ENCODE results near the gene TAF4.

TAF4 gene

DNA sequence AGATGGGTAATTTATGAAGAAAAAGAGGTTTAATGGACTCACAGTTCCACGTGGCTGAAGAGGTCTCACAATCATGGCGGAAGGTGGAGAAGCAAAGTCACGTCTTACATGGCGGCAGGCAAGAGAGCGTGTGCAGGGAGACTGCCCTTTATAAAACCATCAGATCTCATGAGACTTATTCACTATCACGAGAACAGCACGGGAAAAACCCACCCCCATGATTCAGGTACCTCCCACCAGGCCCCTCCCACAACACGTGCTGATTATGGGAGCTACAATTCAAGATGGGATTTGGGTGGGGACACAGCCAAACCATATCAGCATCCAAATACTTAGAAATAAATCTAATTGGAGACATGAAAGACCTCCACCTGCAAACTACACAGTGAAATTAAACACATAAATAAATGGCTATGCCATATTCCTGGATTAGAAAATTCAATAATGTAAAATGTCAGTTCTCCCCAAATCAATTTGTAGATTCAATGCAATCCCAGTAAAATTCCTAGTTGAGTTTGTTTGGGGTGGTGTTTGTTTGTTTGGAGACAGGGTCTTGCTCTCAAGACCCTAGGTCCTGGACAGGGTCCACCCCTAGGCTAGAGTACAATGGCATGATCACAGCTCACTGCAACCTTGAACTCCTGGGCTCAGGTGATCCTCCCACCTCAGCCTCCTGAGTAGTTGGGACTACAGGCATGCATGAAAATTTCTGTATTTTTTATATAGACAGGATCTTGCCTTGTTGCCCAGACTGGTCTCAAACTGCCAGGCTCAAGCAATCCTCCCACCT, 101.6 kb downstream of the TAF4 start:
- ATAC-seq, result no peak
- TF ChIP-seq TCF4 (CRISPR knock-in tag; IDR thresholded peaks at IDR 0.05; ENCODE audit: borderline replicate concordance) (no peak), ISL1 (CRISPR knock-in tag; IDR thresholded peaks at IDR 0.05) (no peak), ZNF565 (CRISPR knock-in tag; conservative IDR thresholded peaks at IDR 0.05; ENCODE audit: low read depth) (no peak), ESRRG (CRISPR knock-in tag; IDR thresholded peaks at IDR 0.05) (no peak), RARB (CRISPR knock-in tag; IDR thresholded peaks at IDR 0.05) (no peak), PPARA (CRISPR knock-in tag; IDR thresholded peaks at IDR 0.05; ENCODE audit: borderline replicate concordance) (no peak), TOX (CRISPR knock-in tag; IDR thresholded peaks at IDR 0.05; ENCODE audit: borderline replicate concordance) (no peak), ZNF70 (CRISPR knock-in tag; IDR thresholded peaks at IDR 0.05) (no peak)
- TF ChIP-seq, protein P1, sequence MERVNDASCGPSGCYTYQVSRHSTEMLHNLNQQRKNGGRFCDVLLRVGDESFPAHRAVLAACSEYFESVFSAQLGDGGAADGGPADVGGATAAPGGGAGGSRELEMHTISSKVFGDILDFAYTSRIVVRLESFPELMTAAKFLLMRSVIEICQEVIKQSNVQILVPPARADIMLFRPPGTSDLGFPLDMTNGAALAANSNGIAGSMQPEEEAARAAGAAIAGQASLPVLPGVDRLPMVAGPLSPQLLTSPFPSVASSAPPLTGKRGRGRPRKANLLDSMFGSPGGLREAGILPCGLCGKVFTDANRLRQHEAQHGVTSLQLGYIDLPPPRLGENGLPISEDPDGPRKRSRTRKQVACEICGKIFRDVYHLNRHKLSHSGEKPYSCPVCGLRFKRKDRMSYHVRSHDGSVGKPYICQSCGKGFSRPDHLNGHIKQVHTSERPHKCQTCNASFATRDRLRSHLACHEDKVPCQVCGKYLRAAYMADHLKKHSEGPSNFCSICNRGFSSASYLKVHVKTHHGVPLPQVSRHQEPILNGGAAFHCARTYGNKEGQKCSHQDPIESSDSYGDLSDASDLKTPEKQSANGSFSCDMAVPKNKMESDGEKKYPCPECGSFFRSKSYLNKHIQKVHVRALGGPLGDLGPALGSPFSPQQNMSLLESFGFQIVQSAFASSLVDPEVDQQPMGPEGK (CRISPR knock-in tag; IDR thresholded peaks at IDR 0.05; ENCODE audit: borderline replicate concordance), result no peak
- TF ChIP-seq, protein P2, sequence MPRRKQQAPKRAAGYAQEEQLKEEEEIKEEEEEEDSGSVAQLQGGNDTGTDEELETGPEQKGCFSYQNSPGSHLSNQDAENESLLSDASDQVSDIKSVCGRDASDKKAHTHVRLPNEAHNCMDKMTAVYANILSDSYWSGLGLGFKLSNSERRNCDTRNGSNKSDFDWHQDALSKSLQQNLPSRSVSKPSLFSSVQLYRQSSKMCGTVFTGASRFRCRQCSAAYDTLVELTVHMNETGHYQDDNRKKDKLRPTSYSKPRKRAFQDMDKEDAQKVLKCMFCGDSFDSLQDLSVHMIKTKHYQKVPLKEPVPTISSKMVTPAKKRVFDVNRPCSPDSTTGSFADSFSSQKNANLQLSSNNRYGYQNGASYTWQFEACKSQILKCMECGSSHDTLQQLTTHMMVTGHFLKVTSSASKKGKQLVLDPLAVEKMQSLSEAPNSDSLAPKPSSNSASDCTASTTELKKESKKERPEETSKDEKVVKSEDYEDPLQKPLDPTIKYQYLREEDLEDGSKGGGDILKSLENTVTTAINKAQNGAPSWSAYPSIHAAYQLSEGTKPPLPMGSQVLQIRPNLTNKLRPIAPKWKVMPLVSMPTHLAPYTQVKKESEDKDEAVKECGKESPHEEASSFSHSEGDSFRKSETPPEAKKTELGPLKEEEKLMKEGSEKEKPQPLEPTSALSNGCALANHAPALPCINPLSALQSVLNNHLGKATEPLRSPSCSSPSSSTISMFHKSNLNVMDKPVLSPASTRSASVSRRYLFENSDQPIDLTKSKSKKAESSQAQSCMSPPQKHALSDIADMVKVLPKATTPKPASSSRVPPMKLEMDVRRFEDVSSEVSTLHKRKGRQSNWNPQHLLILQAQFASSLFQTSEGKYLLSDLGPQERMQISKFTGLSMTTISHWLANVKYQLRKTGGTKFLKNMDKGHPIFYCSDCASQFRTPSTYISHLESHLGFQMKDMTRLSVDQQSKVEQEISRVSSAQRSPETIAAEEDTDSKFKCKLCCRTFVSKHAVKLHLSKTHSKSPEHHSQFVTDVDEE (CRISPR knock-in tag; IDR thresholded peaks at IDR 0.05), result no peak

DNA sequence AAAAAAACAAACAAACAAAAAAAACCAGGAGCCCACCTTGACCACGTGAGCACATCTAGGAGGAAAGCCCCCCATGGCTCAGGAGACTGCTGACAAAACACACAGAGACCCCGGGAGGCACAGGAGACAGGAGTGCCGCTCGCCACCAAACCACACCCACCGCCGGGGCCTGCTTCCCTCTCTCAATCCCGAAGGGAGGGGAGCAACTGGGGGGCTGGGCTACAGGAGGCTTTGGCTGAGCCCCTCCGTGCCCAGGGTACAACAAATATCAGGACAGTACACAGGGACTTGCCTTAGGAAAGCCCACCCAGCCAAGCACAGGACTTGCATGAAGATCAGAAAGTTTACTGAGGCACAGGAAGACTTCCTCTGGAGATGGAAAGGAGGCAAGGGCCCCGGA, 102.5 kb downstream of the TAF4 start:
- TF ChIP-seq, protein P1 (CRISPR knock-in tag; IDR thresholded peaks at IDR 0.05; ENCODE audit: borderline replicate concordance), result no peak
- TF ChIP-seq BACH2 (CRISPR knock-in tag; IDR thresholded peaks at IDR 0.05; ENCODE audit: borderline replicate concordance), result no peak
- TF ChIP-seq, protein P3, sequence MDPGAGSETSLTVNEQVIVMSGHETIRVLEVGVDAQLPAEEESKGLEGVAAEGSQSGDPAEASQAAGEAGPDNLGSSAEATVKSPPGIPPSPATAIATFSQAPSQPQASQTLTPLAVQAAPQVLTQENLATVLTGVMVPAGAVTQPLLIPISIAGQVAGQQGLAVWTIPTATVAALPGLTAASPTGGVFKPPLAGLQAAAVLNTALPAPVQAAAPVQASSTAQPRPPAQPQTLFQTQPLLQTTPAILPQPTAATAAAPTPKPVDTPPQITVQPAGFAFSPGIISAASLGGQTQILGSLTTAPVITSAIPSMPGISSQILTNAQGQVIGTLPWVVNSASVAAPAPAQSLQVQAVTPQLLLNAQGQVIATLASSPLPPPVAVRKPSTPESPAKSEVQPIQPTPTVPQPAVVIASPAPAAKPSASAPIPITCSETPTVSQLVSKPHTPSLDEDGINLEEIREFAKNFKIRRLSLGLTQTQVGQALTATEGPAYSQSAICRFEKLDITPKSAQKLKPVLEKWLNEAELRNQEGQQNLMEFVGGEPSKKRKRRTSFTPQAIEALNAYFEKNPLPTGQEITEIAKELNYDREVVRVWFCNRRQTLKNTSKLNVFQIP (CRISPR knock-in tag; IDR thresholded peaks at IDR 0.05; ENCODE audit: borderline replicate concordance, low read depth), result no peak
- TF ChIP-seq GLIS3 (CRISPR knock-in tag; IDR thresholded peaks at IDR 0.05), result no peak
- TF ChIP-seq TOX (CRISPR knock-in tag; IDR thresholded peaks at IDR 0.05; ENCODE audit: borderline replicate concordance), result no peak
- TF ChIP-seq ZNF70 (CRISPR knock-in tag; IDR thresholded peaks at IDR 0.05), result no peak
- TF ChIP-seq TCF4 (CRISPR knock-in tag; IDR thresholded peaks at IDR 0.05; ENCODE audit: borderline replicate concordance), result no peak
- no peak for TF ChIP-seq ZNF565 (CRISPR knock-in tag; conservative IDR thresholded peaks at IDR 0.05; ENCODE audit: low read depth)
- no peak for TF ChIP-seq ZFP3 (CRISPR knock-in tag; IDR thresholded peaks at IDR 0.05)
- ATAC-seq, result no peak

DNA sequence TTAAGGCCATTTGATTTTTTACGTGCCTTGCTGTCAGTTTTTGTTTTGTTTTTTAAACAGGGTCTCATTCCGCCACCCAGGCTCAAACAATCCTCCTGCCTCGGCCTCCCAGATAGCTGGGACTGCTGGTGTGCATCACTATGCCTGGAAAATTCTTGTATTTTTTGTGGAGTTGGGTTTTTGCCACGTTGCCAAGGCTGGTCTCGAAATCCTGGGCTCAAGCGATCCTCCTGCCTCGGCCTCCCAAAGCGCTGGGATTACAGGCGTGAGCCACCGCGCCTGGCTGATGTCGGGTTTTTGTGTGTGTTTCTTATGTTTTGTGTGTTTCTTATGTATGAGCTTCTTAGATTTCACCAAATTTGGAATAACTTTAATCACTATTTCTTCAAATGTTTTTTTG, 104.8 kb downstream of the TAF4 start:
- ATAC-seq, result no peak
- TF ChIP-seq, protein P2 (CRISPR knock-in tag; IDR thresholded peaks at IDR 0.05), result no peak
- no peak for TF ChIP-seq ARNTL (CRISPR knock-in tag; IDR thresholded peaks at IDR 0.05; ENCODE audit: borderline replicate concordance, low read depth)
- TF ChIP-seq ZNF565 (CRISPR knock-in tag; conservative IDR thresholded peaks at IDR 0.05; ENCODE audit: low read depth), result no peak
- TF ChIP-seq, protein P3 (CRISPR knock-in tag; IDR thresholded peaks at IDR 0.05; ENCODE audit: borderline replicate concordance, low read depth), result no peak
- TF ChIP-seq ZFP30 (CRISPR knock-in tag; IDR thresholded peaks at IDR 0.05), result no peak
- TF ChIP-seq ZNF70 (CRISPR knock-in tag; IDR thresholded peaks at IDR 0.05), result no peak
- no peak for TF ChIP-seq OSR1 (CRISPR knock-in tag; IDR thresholded peaks at IDR 0.05)
- TF ChIP-seq ESRRG (CRISPR knock-in tag; IDR thresholded peaks at IDR 0.05), result no peak
- no peak for TF ChIP-seq ISL1 (CRISPR knock-in tag; IDR thresholded peaks at IDR 0.05)
- TF ChIP-seq ZNF8 (CRISPR knock-in tag; IDR thresholded peaks at IDR 0.05), result no peak
- no peak for TF ChIP-seq PPARA (CRISPR knock-in tag; IDR thresholded peaks at IDR 0.05; ENCODE audit: borderline replicate concordance)
